Measurements from ENCODE around the gene DTWD2. TPM values are rescaled to one million over a fixed set of nuclear protein-coding genes. Genes with fewer than 3 reads are reported as not detected.
"Not testable (repeated sequence)": the region's sequence is repeated elsewhere in the genome, so short reads cannot be mapped to it uniquely, and the experiment has no call there.

Gene DTWD2
- total and polyA plus RNA-seq, 2 experiments from 2014 or later = 2.5 to 14.1 TPM

- Histone ChIP-seq H3K27ac (no peak overlapping the region), H4K20me1 (ENCODE audit: insufficient read depth, poor library complexity, severe bottlenecking) (no peaks in the 10 kb centered on the region), H3K9me3 (ENCODE audit: low read depth) (no peaks in the 10 kb centered on the region), H3K4me3 (no peak overlapping the region), H3K9me2 (replicated peaks; ENCODE audit: insufficient read depth) (no peaks in the 10 kb centered on the region), H3K4me2 (no peak overlapping the region), H3K4me1 (ENCODE audit: insufficient read depth) (no peaks in the 10 kb centered on the region), H2AFZ (no peak overlapping the region), H3K36me3 (replicated peaks; ENCODE audit: insufficient read depth, low read depth) (no peaks in the 10 kb centered on the region), H3K79me2 (no peaks in the 10 kb centered on the region), H3K27me3 (no peaks in the 10 kb centered on the region)
- TF ChIP-seq CTCF (IDR thresholded peaks at IDR 0.05; ENCODE audit: poor library complexity) (no peak), EZH2 (IDR thresholded peaks at IDR 0.05; ENCODE audit: borderline replicate concordance) (no peak), EZH2phosphoT487 (IDR thresholded peaks at IDR 0.05; ENCODE audit: low read depth, severe bottlenecking, unreplicated experiment) (no peak)
- 95% methylated on average over 3 of the region's 3 CpGs for WGBS (ENCODE audit: low lambda C conversion rate, missing lambda C conversion rate)
- no peak for DNase-seq (ENCODE audit: low spot score)
These were observed 22.5 kb downstream of the DTWD2 start for GRCh38 chr5:118965890-118966289.

GRCh38 chr5:118964970-118965369, 23.4 kb downstream of the DTWD2 start:
- H3K4me2 ChIP-seq; DNase-seq (ENCODE audit: low spot score); H4K20me1 ChIP-seq (ENCODE audit: insufficient read depth, poor library complexity, severe bottlenecking); H3K4me3 ChIP-seq; H3K9me3 ChIP-seq (ENCODE audit: low read depth); H3K36me3 ChIP-seq (replicated peaks; ENCODE audit: insufficient read depth, low read depth); H3K79me2 ChIP-seq; H3K9me2 ChIP-seq (replicated peaks; ENCODE audit: insufficient read depth); H2AFZ ChIP-seq; H3K4me1 ChIP-seq (ENCODE audit: insufficient read depth); H3K27me3 ChIP-seq; H3K27ac ChIP-seq: not testable (repeated sequence)
- 95% methylated on average over 14 of the region's 34 CpGs for WGBS (ENCODE audit: low lambda C conversion rate, missing lambda C conversion rate)

- H3K27me3 ChIP-seq; H3K9me3 ChIP-seq (ENCODE audit: low read depth); H3K4me1 ChIP-seq (ENCODE audit: insufficient read depth); H2AFZ ChIP-seq; H3K79me2 ChIP-seq; DNase-seq (ENCODE audit: low spot score); H4K20me1 ChIP-seq (ENCODE audit: insufficient read depth, poor library complexity, severe bottlenecking); H3K36me3 ChIP-seq (replicated peaks; ENCODE audit: insufficient read depth, low read depth); H3K9me2 ChIP-seq (replicated peaks; ENCODE audit: insufficient read depth); H3K4me3 ChIP-seq; H3K4me2 ChIP-seq; H3K27ac ChIP-seq: not testable (repeated sequence)
- 96% methylated on average over 18 of the region's 22 CpGs for WGBS (ENCODE audit: low lambda C conversion rate, missing lambda C conversion rate)
These were observed 24.0 kb downstream of the DTWD2 start for GRCh38 chr5:118964388-118964787.

- H3K9me2 ChIP-seq (replicated peaks; ENCODE audit: insufficient read depth) = no peaks in the 10 kb centered on the region
- H3K27me3 ChIP-seq = no peaks in the 10 kb centered on the region
- H4K20me1 ChIP-seq (ENCODE audit: insufficient read depth, poor library complexity, severe bottlenecking) = no peaks in the 10 kb centered on the region
- no peaks in the 10 kb centered on the region for H3K4me1 ChIP-seq (ENCODE audit: insufficient read depth)
- peaks cover 6% of the 10 kb centered on the region for H3K9me3 ChIP-seq (ENCODE audit: low read depth)
- no peak overlapping the region for H3K27ac ChIP-seq
- H2AFZ ChIP-seq = no peak overlapping the region
- H3K4me3 ChIP-seq = no peak overlapping the region
- H3K4me2 ChIP-seq = no peak overlapping the region
- no peaks in the 10 kb centered on the region for H3K79me2 ChIP-seq
- no peak for DNase-seq (ENCODE audit: low spot score)
- H3K36me3 ChIP-seq (replicated peaks; ENCODE audit: insufficient read depth, low read depth) = no peaks in the 10 kb centered on the region
- TF ChIP-seq EZH2 (IDR thresholded peaks at IDR 0.05; ENCODE audit: borderline replicate concordance) (no peak), EZH2phosphoT487 (IDR thresholded peaks at IDR 0.05; ENCODE audit: low read depth, severe bottlenecking, unreplicated experiment) (no peak), CTCF (IDR thresholded peaks at IDR 0.05; ENCODE audit: poor library complexity) (no peak)
These were observed 25.2 kb downstream of the DTWD2 start for GRCh38 chr5:118963169-118963568.

- 97% methylated on average over 1 of the region's 1 CpG for WGBS (ENCODE audit: low lambda C conversion rate, missing lambda C conversion rate)
- no peak overlapping the region for H3K4me3 ChIP-seq
- no peaks in the 10 kb centered on the region for H3K79me2 ChIP-seq
- peaks cover 6% of the 10 kb centered on the region for H3K9me3 ChIP-seq (ENCODE audit: low read depth)
- H2AFZ ChIP-seq = no peak overlapping the region
- no peaks in the 10 kb centered on the region for H3K4me1 ChIP-seq (ENCODE audit: insufficient read depth)
- DNase-seq (ENCODE audit: low spot score) = no peak
- no peaks in the 10 kb centered on the region for H3K9me2 ChIP-seq (replicated peaks; ENCODE audit: insufficient read depth)
- TF ChIP-seq CTCF (IDR thresholded peaks at IDR 0.05; ENCODE audit: poor library complexity) = no peak
- no peak for TF ChIP-seq EZH2 (IDR thresholded peaks at IDR 0.05; ENCODE audit: borderline replicate concordance)
- TF ChIP-seq EZH2phosphoT487 (IDR thresholded peaks at IDR 0.05; ENCODE audit: low read depth, severe bottlenecking, unreplicated experiment) = no peak
- no peaks in the 10 kb centered on the region for H3K27me3 ChIP-seq
- H3K36me3 ChIP-seq (replicated peaks; ENCODE audit: insufficient read depth, low read depth) = no peaks in the 10 kb centered on the region
- H3K27ac ChIP-seq = no peak overlapping the region
- no peak overlapping the region for H3K4me2 ChIP-seq
- no peaks in the 10 kb centered on the region for H4K20me1 ChIP-seq (ENCODE audit: insufficient read depth, poor library complexity, severe bottlenecking)
These were observed 27.8 kb downstream of the DTWD2 start for GRCh38 chr5:118960557-118960956.

Data from hepatocyte (in vitro differentiated cells).